Measurements from ENCODE around the gene RRN3.
A peak's percentile ranks its signal among the peaks of the same experiment; 100 is the strongest.
"Not testable (repeated sequence)": the region's sequence is repeated elsewhere in the genome, so short reads cannot be mapped to it uniquely, and the experiment has no call there.

DNA sequence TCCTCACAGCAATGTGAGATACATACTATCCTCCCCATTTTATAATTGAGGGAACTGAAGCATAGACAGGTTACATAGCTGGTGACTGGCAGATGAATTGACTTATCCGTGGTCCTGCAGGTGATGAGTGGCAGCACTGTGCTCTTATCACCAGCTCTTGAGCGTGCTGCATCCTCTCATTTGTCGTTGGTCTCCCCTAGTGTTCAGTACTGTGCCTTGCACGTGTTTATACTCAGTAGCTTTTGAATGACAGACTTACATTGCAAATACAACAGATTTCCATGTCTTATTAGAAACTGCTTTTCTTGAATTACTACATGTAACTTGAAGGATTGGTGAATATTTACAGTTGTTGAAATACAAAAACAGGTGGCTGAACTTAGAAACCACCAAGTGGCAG lies 71.9 kb downstream of the RRN3 start:
- TF ChIP-seq, protein P1, sequence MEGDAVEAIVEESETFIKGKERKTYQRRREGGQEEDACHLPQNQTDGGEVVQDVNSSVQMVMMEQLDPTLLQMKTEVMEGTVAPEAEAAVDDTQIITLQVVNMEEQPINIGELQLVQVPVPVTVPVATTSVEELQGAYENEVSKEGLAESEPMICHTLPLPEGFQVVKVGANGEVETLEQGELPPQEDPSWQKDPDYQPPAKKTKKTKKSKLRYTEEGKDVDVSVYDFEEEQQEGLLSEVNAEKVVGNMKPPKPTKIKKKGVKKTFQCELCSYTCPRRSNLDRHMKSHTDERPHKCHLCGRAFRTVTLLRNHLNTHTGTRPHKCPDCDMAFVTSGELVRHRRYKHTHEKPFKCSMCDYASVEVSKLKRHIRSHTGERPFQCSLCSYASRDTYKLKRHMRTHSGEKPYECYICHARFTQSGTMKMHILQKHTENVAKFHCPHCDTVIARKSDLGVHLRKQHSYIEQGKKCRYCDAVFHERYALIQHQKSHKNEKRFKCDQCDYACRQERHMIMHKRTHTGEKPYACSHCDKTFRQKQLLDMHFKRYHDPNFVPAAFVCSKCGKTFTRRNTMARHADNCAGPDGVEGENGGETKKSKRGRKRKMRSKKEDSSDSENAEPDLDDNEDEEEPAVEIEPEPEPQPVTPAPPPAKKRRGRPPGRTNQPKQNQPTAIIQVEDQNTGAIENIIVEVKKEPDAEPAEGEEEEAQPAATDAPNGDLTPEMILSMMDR (optimal IDR thresholded peaks at IDR 0.05 in 1 of 3, IDR thresholded peaks at IDR 0.05 in 1 of 3, conservative IDR thresholded peaks at IDR 0.05 in 1 of 3; ENCODE audit: extremely low read depth in 1 of 3, insufficient read depth in 2 of 3, low read length in 3 of 3): peak in 2 of 3 experiments; percentile 50 to 62
- TF ChIP-seq EZH2 (IDR thresholded peaks at IDR 0.05; ENCODE audit: low read length): not testable (repeated sequence)

Measured in keratinocyte (primary cell).